H1 (cell line): ENCODE measurements around the gene WRAP73. TPM values are rescaled to one million over a fixed set of nuclear protein-coding genes. Genes with fewer than 3 reads are reported as not detected.
A peak's percentile ranks its signal among the peaks of the same experiment; 100 is the strongest.

Experiments used
- CTCF ChIA-PET: fragments of 300-600 bp; sonication (Branson Sonifier 250); formaldehyde crosslinking; loops from one replicate; lab custom pipeline; 2021; ENCODE audit not compliant: partially characterized antibody; lab: Charles Lee
- POLR2A ChIA-PET: fragments of 300-600 bp; sonication (Branson Sonifier 250); formaldehyde crosslinking; loops from one replicate; lab custom pipeline; 2021; ENCODE audit warnings: inconsistent platforms; ENCODE audit not compliant: partially characterized antibody; lab: Charles Lee
- DNase-seq, 2 experiments: peaks; one replicate each; pipeline versions ENCODE4 v3.0.0 to v3.0.0-alpha.2; 2010 to 2022; ENCODE audit warnings: low spot score in 2 of 2, low read depth in 1 of 2, mixed read lengths in 1 of 2
- FAIRE-seq: peaks from 2 replicates; lab custom pipeline; 2011; peaks lifted over from hg19 to GRCh38; lab: Jason Lieb, UNC
- H2AFZ ChIP-seq: 2 replicates; pipeline ENCODE4 v1.8.1; 2012; ENCODE audit warnings: low read length, inconsistent platforms
- H2AK5ac ChIP-seq: 2 replicates; pipeline ENCODE4 v1.6.1; 2013; ENCODE audit warnings: low read depth, low read length
- H2BK120ac ChIP-seq: replicated peaks from 2 replicates; pipeline ENCODE3; 2013; ENCODE audit warnings: low read depth, low read length, inconsistent platforms
- H2BK12ac ChIP-seq: 2 replicates; pipeline ENCODE4 v1.6.1; 2013; ENCODE audit warnings: low read depth, low read length
- H2BK15ac ChIP-seq: 2 replicates; pipeline ENCODE4 v1.6.1; 2013; ENCODE audit warnings: low read length
- H2BK20ac ChIP-seq: 2 replicates; pipeline ENCODE4 v1.6.1; 2013; ENCODE audit warnings: low read length
- H2BK5ac ChIP-seq: 2 replicates; pipeline ENCODE4 v1.6.1; 2013; ENCODE audit warnings: low read depth, low read length
- H3K14ac ChIP-seq: 2 replicates; pipeline ENCODE4 v1.6.1; 2013; ENCODE audit warnings: inconsistent platforms; ENCODE audit not compliant: insufficient read length
- H3K18ac ChIP-seq: 2 replicates; pipeline ENCODE4 v1.6.1; 2013; ENCODE audit warnings: low read length; ENCODE audit errors: extremely low read depth
- H3K23ac ChIP-seq: 2 replicates; pipeline ENCODE4 v1.6.1; 2013; ENCODE audit warnings: inconsistent platforms; ENCODE audit not compliant: insufficient read length
- H3K23me2 ChIP-seq: 2 replicates; pipeline ENCODE4 v1.6.1; 2013; ENCODE audit warnings: low read depth, low read length
- H3K27ac ChIP-seq: 2 replicates; pipeline ENCODE4 v1.6.1; 2011; ENCODE audit warnings: low read depth, low read length, inconsistent platforms
- H3K27me3 ChIP-seq, 4 experiments: replicated peaks in 1 of 4; 1 replicate in 1 of 4; 2 replicates in 3 of 4; pipeline versions ENCODE4 v1.6.1 to v1.8.1; 2011 to 2013; ENCODE audit warnings: low read length in 3 of 4, mild to moderate bottlenecking in 3 of 4, inconsistent platforms in 2 of 4, mixed read lengths in 2 of 4, moderate library complexity in 1 of 4; ENCODE audit not compliant: control insufficient read depth in 3 of 4, insufficient read depth in 3 of 4; ENCODE audit errors: extremely low read depth in 1 of 4
- H3K36me3 ChIP-seq, 4 experiments: 2 replicates each; pipeline versions ENCODE4 v1.6.1 to v1.8.1; 2011 to 2013; ENCODE audit warnings: mild to moderate bottlenecking in 4 of 4, low read length in 3 of 4, moderate library complexity in 2 of 4, control low read depth in 1 of 4, inconsistent platforms in 1 of 4; ENCODE audit not compliant: insufficient read depth in 4 of 4, control insufficient read depth in 2 of 4
- H3K4ac ChIP-seq: replicated peaks from 2 replicates; pipeline ENCODE3; 2013; ENCODE audit warnings: low read length, low read depth, mixed read lengths, inconsistent platforms; ENCODE audit not compliant: insufficient read length
- H3K4me1 ChIP-seq, 4 experiments: replicated peaks in 1 of 4; 1 replicate in 1 of 4; 2 replicates in 3 of 4; pipeline versions ENCODE4 v1.6.1 to v1.8.1; 2011 to 2013; ENCODE audit warnings: low read length in 3 of 4, inconsistent platforms in 2 of 4, mixed read lengths in 1 of 4; ENCODE audit not compliant: insufficient read depth in 4 of 4, control insufficient read depth in 3 of 4
- H3K4me2 ChIP-seq, 2 experiments: 2 replicates each; pipeline versions ENCODE4 v1.6.1 to v1.8.1; 2011 to 2013; ENCODE audit warnings: low read depth in 2 of 2, low read length in 2 of 2, control low read depth in 1 of 2, inconsistent platforms in 1 of 2, mild to moderate bottlenecking in 1 of 2; ENCODE audit not compliant: insufficient read depth in 1 of 2
- H3K4me3 ChIP-seq, 4 experiments: fragments of 200-600, 300-600 bp in 1 of 4; sonication (generic), shearing (Covaris generic), sonication (Bioruptor Twin) in 1 of 4; 2 replicates each; pipeline versions ENCODE4 v1.5.1 to v1.8.1; 2011 to 2016; ENCODE audit warnings: low read length in 4 of 4, low read depth in 3 of 4, control low read depth in 2 of 4, inconsistent platforms in 2 of 4, mild to moderate bottlenecking in 2 of 4, mixed read lengths in 1 of 4, moderate library complexity in 1 of 4; ENCODE audit not compliant: insufficient read depth in 2 of 4; ENCODE audit errors: extremely low read depth in 1 of 4
- H3K56ac ChIP-seq: replicated peaks from 2 replicates; pipeline ENCODE3; 2013; ENCODE audit warnings: low read depth, mild to moderate bottlenecking, mixed read lengths, low read length, inconsistent platforms; ENCODE audit not compliant: insufficient read length
- H3K79me1 ChIP-seq: 2 replicates; pipeline ENCODE4 v1.6.1; 2013; ENCODE audit warnings: low read depth, low read length, control low read depth
- H3K79me2 ChIP-seq, 2 experiments: 2 replicates each; pipeline versions ENCODE4 v1.6.1 to v1.8.1; 2012 to 2013; ENCODE audit warnings: low read length in 2 of 2, mild to moderate bottlenecking in 2 of 2, inconsistent platforms in 1 of 2; ENCODE audit not compliant: insufficient read depth in 2 of 2, control insufficient read depth in 1 of 2
- H3K9ac ChIP-seq, 4 experiments: replicated peaks in 1 of 4; 1 replicate in 1 of 4; 2 replicates in 3 of 4; pipeline versions ENCODE4 v1.6.1 to v1.8.1; 2011 to 2013; ENCODE audit warnings: low read depth in 3 of 4, low read length in 3 of 4, control low read depth in 2 of 4, mild to moderate bottlenecking in 2 of 4, moderate library complexity in 2 of 4, inconsistent platforms in 1 of 4; ENCODE audit errors: extremely low read depth in 1 of 4
- H3K9me3 ChIP-seq, 2 experiments: 2 replicates each; pipeline versions ENCODE4 v1.6.1 to v1.8.1; 2012 to 2013; ENCODE audit warnings: mild to moderate bottlenecking in 2 of 2, moderate library complexity in 2 of 2, control low read depth in 1 of 2, inconsistent platforms in 1 of 2, low read depth in 1 of 2, low read length in 1 of 2, mixed read lengths in 1 of 2; ENCODE audit not compliant: insufficient read depth in 2 of 2
- H4K20me1 ChIP-seq, 2 experiments: replicated peaks in 1 of 2; 2 replicates each; pipeline versions ENCODE3 to v1.8.1; 2011 to 2013; ENCODE audit warnings: inconsistent platforms in 2 of 2, low read length in 2 of 2, mild to moderate bottlenecking in 1 of 2; ENCODE audit not compliant: insufficient read depth in 2 of 2, control insufficient read depth in 1 of 2
- H4K5ac ChIP-seq: 2 replicates; pipeline ENCODE4 v1.6.1; 2013; ENCODE audit warnings: low read length, low read depth, mixed read lengths, inconsistent platforms; ENCODE audit not compliant: insufficient read length
- H4K8ac ChIP-seq: 2 replicates; pipeline ENCODE4 v1.8.0; 2013; ENCODE audit warnings: mild to moderate bottlenecking, moderate library complexity, low read length, inconsistent platforms; ENCODE audit not compliant: insufficient read depth; ENCODE audit errors: extremely low read depth
- H4K91ac ChIP-seq: replicated peaks from 2 replicates; pipeline ENCODE3; 2013; ENCODE audit warnings: low read length, mixed read lengths, inconsistent platforms; ENCODE audit not compliant: insufficient read length
- MAFK ChIP-seq: IDR thresholded peaks from 2 replicates; pipeline ENCODE4 v1.6.1; 2012; ENCODE audit warnings: low read depth, mild to moderate bottlenecking, improper control_type of control experiment, low read length
- RNF2 ChIP-seq: fragments of 200-900, 300-1000 bp; sonication (generic); IDR thresholded peaks from 2 replicates; pipeline ENCODE4 v1.7.1; 2016; ENCODE audit warnings: borderline replicate concordance, low read depth, mild to moderate bottlenecking, antibody characterized with exemption, low read length; ENCODE audit not compliant: poor library complexity, severe bottlenecking; ENCODE audit errors: missing control alignments
- WGBS, 2 experiments: shearing (Covaris generic) in 1 of 2; methylation state at CpG; one replicate each; pipeline versions ENCODE4 v1.1.6 to v1.1.7; 2013 to 2015; ENCODE audit warnings: low lambda C conversion rate in 2 of 2, mixed read lengths in 2 of 2, inconsistent platforms in 1 of 2, low coverage in 1 of 2, missing lambda C conversion rate in 1 of 2; ENCODE audit not compliant: insufficient replicate concordance in 2 of 2, insufficient coverage in 1 of 2, insufficient read length in 1 of 2; ENCODE audit errors: extremely low coverage in 1 of 2, missing lambda C conversion rate in 1 of 2; 5-methylcytosine and 5-hydroxymethylcytosine counted together
- polyA plus RNA-seq, 7 experiments: library from polyadenylated mRNA; depleted of rRNA in 3 of 7; stranded (reverse) in 5 of 7; unstranded in 2 of 7; fragments of >200 nt in 5 of 7; fragments of 200-250 nt in 2 of 7; gene quantifications; 1 replicate in 5 of 7; 2 replicates in 1 of 7; 4 replicates in 1 of 7; pipeline versions ENCODE4 v1.2.1 to v1.2.3, GENCODE V29; 2011 to 2013; ENCODE audit warnings: missing spikeins in 2 of 7, mixed read lengths in 2 of 7
- total RNA-seq: library from RNA; stranded (reverse); fragmentation: NEBNext Ultra II Directional; extraction: Animal tissue kit (Norgen Biotek cat#: 25700); gene quantifications from 2 replicates; pipeline ENCODE4 v1.2.1, GENCODE V29; 2021
- TF ChIP-seq, protein P1 (sequence below): IDR thresholded peaks from 2 replicates; pipeline ENCODE4 v1.6.1; 2012; ENCODE audit warnings: low read length, inconsistent platforms

The WRAP73 gene
- total and polyA plus RNA-seq, 2 of the 8 experiments (the other 6 are each of a cell fraction or from before 2014, with no cell fraction given): 30.3 to 50.7 TPM

DNA sequence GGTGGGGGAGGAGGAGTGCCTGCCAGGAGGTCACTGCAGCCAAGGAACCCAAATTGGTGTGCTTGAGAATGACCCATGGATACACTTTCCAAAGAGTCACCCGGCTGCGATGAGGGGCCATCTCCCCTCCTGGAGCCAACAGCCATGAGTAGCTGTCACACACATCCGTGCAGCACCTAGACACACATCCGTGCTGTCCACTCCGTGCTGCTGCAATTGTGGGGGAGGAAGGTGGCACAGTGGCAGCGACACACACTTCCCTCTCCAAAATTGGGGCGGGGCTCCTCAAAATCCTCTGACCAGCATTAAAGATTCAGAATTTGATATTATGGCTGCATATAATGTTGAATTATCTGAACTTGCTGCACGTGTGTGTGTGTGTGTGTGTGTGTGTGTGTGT is 18.2 kb upstream of the WRAP73 start:
- FAIRE-seq: no peak

More for the DNA sequence above, 18.2 kb upstream of the WRAP73 start:
- Histone ChIP-seq H3K23ac (no peak overlapping the region), H2BK120ac (no peak overlapping the region), H4K91ac (no peak overlapping the region), H4K5ac (no peak overlapping the region), H4K20me1 (peaks cover 0 to 1% of the 10 kb centered on the region in 2 experiments), H3K79me2 (no peaks in the 10 kb centered on the region), H3K4ac (no peak overlapping the region), H3K4me2 (no peak overlapping the region), H2BK15ac (no peak overlapping the region), H3K56ac (no peak overlapping the region), H3K4me3 (no peak overlapping the region), H3K14ac (no peak overlapping the region), H4K8ac (no peak overlapping the region), H2BK12ac (peak overlapping the region; percentile 75; the same call in 1 of the 2 replicates), H2AK5ac (no peak overlapping the region; the same call in 1 of the 2 replicates), H2BK20ac (no peak overlapping the region), H3K23me2 (no peaks in the 10 kb centered on the region), H3K79me1 (no peaks in the 10 kb centered on the region), H3K9me3 (no peaks in the 10 kb centered on the region), H3K9ac (no peak overlapping the region), H2AFZ (no peak overlapping the region), H3K27me3 (peaks cover 0 to 3% (median 0%) of the 10 kb centered on the region in 4 experiments; a peak in 4 of 7 replicates), H3K4me1 (peaks cover 0 to 17% (median 10%) of the 10 kb centered on the region in 4 experiments; a peak in 5 of 7 replicates), H2BK5ac (no peak overlapping the region), H3K36me3 (no peaks in the 10 kb centered on the region), H3K18ac (no peak overlapping the region), H3K27ac (no peak overlapping the region)
- no peak for DNase-seq
- CTCF ChIA-PET: interaction anchor here (0.5 to 1.6 kb wide), 8 partner anchors 12 to 157 kb away, joined by 3 to 6 read pairs (median 4); no protein-coding TSS in a partner anchor
- 71% methylated on average over 6 of the region's 8 CpGs; no CpG with 5 or more reads in 1 of the 2 experiments for WGBS, 2 experiments
- POLR2A ChIA-PET: interaction anchor here (1.5 kb wide), 1 partner anchor 15 kb away, joined by 3 read pairs; no protein-coding TSS in a partner anchor
- TF ChIP-seq MAFK (no peak), RNF2 (no peak)
- TF ChIP-seq, protein P1, sequence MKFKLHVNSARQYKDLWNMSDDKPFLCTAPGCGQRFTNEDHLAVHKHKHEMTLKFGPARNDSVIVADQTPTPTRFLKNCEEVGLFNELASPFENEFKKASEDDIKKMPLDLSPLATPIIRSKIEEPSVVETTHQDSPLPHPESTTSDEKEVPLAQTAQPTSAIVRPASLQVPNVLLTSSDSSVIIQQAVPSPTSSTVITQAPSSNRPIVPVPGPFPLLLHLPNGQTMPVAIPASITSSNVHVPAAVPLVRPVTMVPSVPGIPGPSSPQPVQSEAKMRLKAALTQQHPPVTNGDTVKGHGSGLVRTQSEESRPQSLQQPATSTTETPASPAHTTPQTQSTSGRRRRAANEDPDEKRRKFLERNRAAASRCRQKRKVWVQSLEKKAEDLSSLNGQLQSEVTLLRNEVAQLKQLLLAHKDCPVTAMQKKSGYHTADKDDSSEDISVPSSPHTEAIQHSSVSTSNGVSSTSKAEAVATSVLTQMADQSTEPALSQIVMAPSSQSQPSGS: no peak
